Gastroesophageal sphincter (tissue), 4 donors: ENCODE results near the gene GRK3. TPM values are rescaled to one million over a fixed set of nuclear protein-coding genes. Genes with fewer than 3 reads are reported as not detected.
"Not testable (repeated sequence)": the region's sequence is repeated elsewhere in the genome, so short reads cannot be mapped to it uniquely, and the experiment has no call there.

Source experiments
- ATAC-seq: fragments of 150-250 bp; one replicate; pipeline ENCODE4 v1.9.1; 2016; ENCODE audit warnings: mild to moderate bottlenecking, moderate library complexity
- H3K27ac ChIP-seq, 4 donors: fragments of 200-600 bp; sonication (generic) in 3 of 4; 1 replicate in 3 of 4; 2 replicates in 1 of 4; pipeline ENCODE4 v1.5.1; 2016 to 2019
- H3K27me3 ChIP-seq: fragments of 200-600 bp; sonication (generic); one replicate; pipeline ENCODE4 v1.5.1; 2019
- H3K36me3 ChIP-seq, 2 donors: fragments of 200-600 bp; sonication (generic); one replicate each; pipeline ENCODE4 v1.5.1; 2019; ENCODE audit warnings: control low read depth in 1 of 2
- H3K4me1 ChIP-seq, 3 donors: fragments of 200-600 bp; sonication (generic); 1 replicate in 2 of 3; 2 replicates in 1 of 3; pipeline ENCODE4 v1.5.1; 2016 to 2019; ENCODE audit warnings: control low read depth in 2 of 3
- H3K4me3 ChIP-seq, 2 donors: fragments of 200-600 bp; sonication (generic); one replicate each; pipeline ENCODE4 v1.5.1; 2019; ENCODE audit warnings: mild to moderate bottlenecking in 1 of 2, moderate library complexity in 1 of 2
- H3K9me3 ChIP-seq, 3 donors: fragments of 200-600 bp; sonication (generic); one replicate each; pipeline ENCODE4 v1.5.1; 2017 to 2019; ENCODE audit warnings: control low read depth in 2 of 3
- EP300 ChIP-seq: sonication (generic); formaldehyde crosslinking; IDR thresholded peaks from one replicate; pipeline ENCODE4 v1.6.1; 2017; ENCODE audit warnings: antibody characterized with exemption, mild to moderate bottlenecking
- POLR2A ChIP-seq, 2 donors: fragments of 450-650 bp; IDR thresholded peaks; one replicate each; pipeline ENCODE4 v1.6.1; 2017; ENCODE audit warnings: antibody characterized with exemption in 2 of 2, mild to moderate bottlenecking in 2 of 2, moderate library complexity in 1 of 2
- POLR2AphosphoS5 ChIP-seq: sonication (generic); formaldehyde crosslinking; IDR thresholded peaks from one replicate; pipeline ENCODE4 v1.6.1; 2017; ENCODE audit warnings: antibody characterized with exemption
- WGBS, 2 donors: methylation state at CpG; one replicate each; pipeline ENCODE4 v1.1.5; 2018; ENCODE audit warnings: low coverage in 1 of 2; 5-methylcytosine and 5-hydroxymethylcytosine counted together
- total RNA-seq, 4 donors: library from RNA; depleted of rRNA; stranded (reverse); fragments of >200 nt; gene quantifications; one replicate each; pipeline ENCODE4 v1.1.0, GENCODE V29; 2016
- TF ChIP-seq, protein P1 (sequence below), 4 experiments: fragments of 200-600 bp in 2 of 4; fragments of 450-650 bp in 2 of 4; sonication (generic) in 1 of 4; IDR thresholded peaks; one replicate each; pipeline ENCODE4 v1.5.1; 2017 to 2019; ENCODE audit warnings: antibody characterized with exemption in 4 of 4, mild to moderate bottlenecking in 2 of 4, moderate library complexity in 2 of 4

Gene GRK3
- total RNA-seq, 4 donors from 2014 or later: 3.9 to 7.8 (median 4.5) TPM

DNA sequence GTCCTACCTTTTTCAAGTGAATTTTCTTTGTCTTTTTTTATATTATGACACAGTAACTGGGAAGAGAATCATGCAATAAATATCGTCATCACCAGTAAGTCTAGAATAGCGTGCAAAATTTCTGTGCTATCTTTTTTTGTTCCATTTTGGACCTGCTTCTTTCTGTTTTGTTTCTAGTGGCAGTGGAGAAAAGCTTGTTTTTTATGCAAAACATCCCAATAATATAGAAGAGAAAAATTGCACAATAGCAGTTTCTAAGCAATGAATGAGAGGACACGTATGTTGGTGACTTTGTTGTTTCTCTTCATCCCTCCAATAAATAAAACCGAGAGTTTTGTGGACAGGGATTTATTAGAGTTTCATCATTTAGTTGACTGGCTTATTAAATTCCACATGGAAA, 10.3 kb downstream of the GRK3 start:
- H3K27ac ChIP-seq: no peak overlapping the region
- no peaks in the 10 kb centered on the region for H3K4me1 ChIP-seq
- no peak overlapping the region for H3K4me3 ChIP-seq
- H3K9me3 ChIP-seq: no peaks in the 10 kb centered on the region
- H3K27me3 ChIP-seq: no peaks in the 10 kb centered on the region
- 91 to 94% methylated on average over 4 of the region's 4 CpGs for WGBS, 2 donors
- no peak for TF ChIP-seq POLR2AphosphoS5
- no peak for TF ChIP-seq POLR2A (IDR thresholded peaks at IDR 0.05)
- TF ChIP-seq EP300: no peak
- TF ChIP-seq, protein P1, sequence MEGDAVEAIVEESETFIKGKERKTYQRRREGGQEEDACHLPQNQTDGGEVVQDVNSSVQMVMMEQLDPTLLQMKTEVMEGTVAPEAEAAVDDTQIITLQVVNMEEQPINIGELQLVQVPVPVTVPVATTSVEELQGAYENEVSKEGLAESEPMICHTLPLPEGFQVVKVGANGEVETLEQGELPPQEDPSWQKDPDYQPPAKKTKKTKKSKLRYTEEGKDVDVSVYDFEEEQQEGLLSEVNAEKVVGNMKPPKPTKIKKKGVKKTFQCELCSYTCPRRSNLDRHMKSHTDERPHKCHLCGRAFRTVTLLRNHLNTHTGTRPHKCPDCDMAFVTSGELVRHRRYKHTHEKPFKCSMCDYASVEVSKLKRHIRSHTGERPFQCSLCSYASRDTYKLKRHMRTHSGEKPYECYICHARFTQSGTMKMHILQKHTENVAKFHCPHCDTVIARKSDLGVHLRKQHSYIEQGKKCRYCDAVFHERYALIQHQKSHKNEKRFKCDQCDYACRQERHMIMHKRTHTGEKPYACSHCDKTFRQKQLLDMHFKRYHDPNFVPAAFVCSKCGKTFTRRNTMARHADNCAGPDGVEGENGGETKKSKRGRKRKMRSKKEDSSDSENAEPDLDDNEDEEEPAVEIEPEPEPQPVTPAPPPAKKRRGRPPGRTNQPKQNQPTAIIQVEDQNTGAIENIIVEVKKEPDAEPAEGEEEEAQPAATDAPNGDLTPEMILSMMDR (IDR thresholded peaks at IDR 0.05): no peak
- H3K36me3 ChIP-seq: no peaks in the 10 kb centered on the region
- no peak for ATAC-seq

DNA sequence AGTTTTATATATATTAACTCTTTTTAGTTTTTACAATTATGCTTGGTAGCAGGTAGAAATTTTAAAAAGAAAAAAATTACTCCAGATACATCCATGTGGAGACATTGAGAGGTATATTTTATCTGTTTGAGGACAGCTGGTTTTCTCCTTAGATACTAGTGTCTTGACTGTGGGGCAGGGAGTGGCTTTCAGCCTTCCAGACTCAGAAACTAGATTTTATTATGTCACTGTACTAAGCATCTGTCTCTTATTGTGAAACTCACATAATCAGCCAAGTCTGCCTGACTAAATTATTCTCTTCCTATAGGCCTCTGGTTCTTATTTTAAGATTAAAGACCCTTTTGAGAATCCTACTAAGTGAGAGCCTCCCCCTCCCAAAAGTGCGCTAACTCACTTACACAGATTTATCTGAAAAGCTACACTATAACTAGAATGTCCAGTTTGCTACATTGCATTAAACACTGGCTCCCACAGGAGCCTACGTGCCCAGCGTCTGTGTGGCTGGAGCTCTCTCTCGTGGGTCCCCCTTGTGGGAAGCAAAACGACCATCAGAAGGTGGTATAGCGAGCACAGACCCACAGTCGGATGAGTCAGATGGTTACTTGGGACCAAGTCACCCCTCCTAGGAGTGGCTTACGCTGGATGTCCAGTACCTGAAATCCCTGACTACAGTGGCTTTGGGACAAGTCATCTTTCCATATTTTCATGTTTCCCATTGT, 11.4 kb downstream of the GRK3 start:
- H3K27me3 ChIP-seq, H3K27ac ChIP-seq, H3K4me1 ChIP-seq, H3K36me3 ChIP-seq, H3K4me3 ChIP-seq, H3K9me3 ChIP-seq, ATAC-seq: not testable (repeated sequence)
- 84 to 100% methylated on average over 2 to 6 of the region's 8 CpGs for WGBS, 2 donors

DNA sequence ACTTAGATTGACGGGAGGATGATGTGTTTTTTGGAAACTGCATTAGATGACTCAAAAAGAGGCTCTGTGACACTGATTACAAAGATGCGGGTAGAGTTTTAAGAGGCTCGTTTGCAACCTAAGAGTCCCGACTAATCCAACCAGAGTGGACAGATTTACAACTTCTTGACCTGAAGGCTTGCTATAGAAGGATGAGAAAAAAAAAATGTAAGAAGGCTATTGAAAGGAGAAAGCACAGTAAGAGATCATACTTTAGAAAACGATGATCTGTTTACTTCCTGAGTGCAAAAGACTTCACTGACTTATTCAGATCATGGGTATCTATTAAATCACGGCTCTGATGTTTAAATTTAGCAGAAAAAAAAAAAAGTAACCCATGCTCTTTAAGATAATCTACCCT, 17.0 kb downstream of the GRK3 start:
- not testable (repeated sequence) for H3K36me3 ChIP-seq, H3K4me3 ChIP-seq, H3K27ac ChIP-seq, H3K9me3 ChIP-seq, H3K27me3 ChIP-seq, ATAC-seq, H3K4me1 ChIP-seq
- 0 to 32% methylated on average over 1 to 3 of the region's 6 CpGs for WGBS, 2 donors

DNA sequence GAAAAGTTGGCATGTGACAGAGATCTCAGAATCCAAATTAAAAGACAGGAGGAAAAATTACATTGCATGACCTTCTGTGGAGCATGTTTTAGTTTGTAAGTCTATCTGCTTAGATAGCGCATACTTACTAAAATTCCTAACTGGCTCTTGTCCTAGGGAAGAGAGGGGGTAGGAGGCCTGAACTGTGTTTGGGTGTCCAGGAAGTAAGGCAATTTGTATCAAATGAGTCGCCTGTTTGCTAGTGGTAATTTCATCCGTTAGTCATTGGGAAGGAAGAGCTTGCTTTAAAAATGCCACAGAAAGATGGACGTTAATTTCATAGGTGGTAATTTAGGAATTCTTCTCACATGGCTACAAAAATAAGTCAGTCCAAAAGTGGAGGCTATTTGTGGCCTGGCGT, 18.5 kb downstream of the GRK3 start:
- TF ChIP-seq POLR2A (IDR thresholded peaks at IDR 0.05) (no peak), EP300 (no peak), POLR2AphosphoS5 (no peak)
- TF ChIP-seq, protein P1 (IDR thresholded peaks at IDR 0.05): no peak
- no peak for ATAC-seq
- no peaks in the 10 kb centered on the region for H3K27me3 ChIP-seq
- no peaks in the 10 kb centered on the region for H3K36me3 ChIP-seq
- no peak overlapping the region for H3K27ac ChIP-seq
- no peak overlapping the region for H3K4me3 ChIP-seq
- 14 to 18% methylated on average over 4 to 5 of the region's 5 CpGs for WGBS, 2 donors
- H3K9me3 ChIP-seq: no peaks in the 10 kb centered on the region
- peaks cover 0 to 9% (median 0%) of the 10 kb centered on the region in 3 donors for H3K4me1 ChIP-seq

DNA sequence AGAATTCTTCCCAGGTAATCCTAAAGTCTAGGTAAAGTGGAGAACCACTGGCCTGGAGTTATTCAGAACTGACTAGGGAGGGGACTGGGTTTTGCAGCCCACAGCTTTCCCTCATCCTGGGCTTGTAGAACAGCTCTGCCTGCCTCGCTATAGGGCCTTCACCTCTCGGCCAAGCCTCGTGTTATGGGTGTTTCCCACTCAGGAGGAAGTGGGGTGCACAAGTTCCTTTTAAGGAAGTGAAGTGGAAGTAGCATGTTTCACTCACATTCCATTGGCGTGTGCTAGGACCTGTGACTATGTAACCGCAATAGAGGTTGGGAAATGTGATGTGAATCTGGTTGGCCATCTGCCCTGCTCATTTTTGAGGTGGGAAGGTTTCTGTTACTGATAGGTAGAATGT, 20.5 kb downstream of the GRK3 start:
- H3K9me3 ChIP-seq, H3K27me3 ChIP-seq, H3K4me1 ChIP-seq, H3K27ac ChIP-seq, ATAC-seq, H3K36me3 ChIP-seq, H3K4me3 ChIP-seq: not testable (repeated sequence)
- WGBS, 2 donors: 79 to 86% methylated on average over 2 to 5 of the region's 5 CpGs

DNA sequence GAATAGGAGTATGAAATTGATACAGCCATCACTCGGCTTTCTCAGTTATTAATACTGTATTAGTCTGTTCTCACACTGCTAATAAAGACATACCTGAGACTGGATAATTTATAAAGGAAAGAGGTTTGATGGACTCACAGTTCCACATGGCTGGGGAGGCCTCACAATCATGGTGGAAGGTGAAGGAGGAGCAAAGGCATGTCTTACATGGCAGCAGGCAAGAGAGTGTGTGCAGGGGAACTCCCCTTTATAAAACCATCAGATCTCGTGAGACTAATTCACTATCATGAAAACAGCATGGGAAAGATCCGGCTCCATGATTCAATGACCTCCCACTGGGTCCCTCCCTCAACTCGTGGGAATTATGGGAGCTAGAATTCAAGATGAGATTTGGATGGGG, 25.2 kb downstream of the GRK3 start:
- H3K4me3 ChIP-seq, ATAC-seq, H3K36me3 ChIP-seq, H3K27me3 ChIP-seq, H3K9me3 ChIP-seq, H3K4me1 ChIP-seq, H3K27ac ChIP-seq: not testable (repeated sequence)
- WGBS, 2 donors: 85 to 86% methylated on average over 4 of the region's 4 CpGs

DNA sequence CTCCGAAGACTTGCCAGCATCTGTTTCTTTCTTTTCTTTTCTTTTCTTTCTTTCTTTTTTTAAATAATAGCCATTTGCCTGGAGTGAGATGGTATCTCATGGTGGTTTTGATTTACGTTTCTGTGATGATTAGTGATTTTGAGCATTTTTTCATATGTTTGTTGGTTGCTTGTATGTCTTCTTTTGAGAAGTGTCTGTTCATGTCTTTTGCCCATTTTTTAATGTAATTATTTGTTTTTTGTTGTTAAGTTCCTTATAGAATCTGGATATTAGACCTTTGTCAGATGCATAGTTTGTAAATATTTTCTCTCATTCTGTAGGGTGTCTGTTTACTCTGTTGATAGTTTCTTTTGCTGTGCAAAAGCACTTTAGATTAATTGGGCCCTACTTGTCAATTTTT, 28.8 kb downstream of the GRK3 start:
- H3K27ac ChIP-seq, H3K4me3 ChIP-seq, ATAC-seq, H3K36me3 ChIP-seq, H3K9me3 ChIP-seq, H3K27me3 ChIP-seq, H3K4me1 ChIP-seq: not testable (repeated sequence)
- 86 to 87% methylated on average over 2 of the region's 2 CpGs for WGBS, 2 donors

DNA sequence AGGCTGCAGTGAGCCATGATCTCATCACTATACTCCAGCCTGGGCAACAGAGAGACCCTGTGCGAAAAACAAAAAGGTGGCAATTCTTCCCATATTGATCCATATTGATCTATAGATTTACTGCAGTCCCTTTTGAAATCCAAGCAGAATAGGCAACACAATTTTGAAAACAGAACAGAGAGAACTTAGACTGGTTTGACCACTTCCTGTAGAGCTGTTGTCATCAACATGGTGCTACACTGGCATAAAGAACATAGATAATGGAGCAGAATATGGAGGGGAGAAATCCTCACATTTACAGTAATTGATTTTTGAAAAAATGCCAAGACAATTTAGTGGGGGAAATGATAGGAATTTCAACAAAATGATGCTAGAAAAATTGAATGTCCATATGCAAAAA, 34.1 kb downstream of the GRK3 start:
- TF ChIP-seq EP300 (no peak), POLR2A (IDR thresholded peaks at IDR 0.05) (no peak), POLR2AphosphoS5 (no peak)
- TF ChIP-seq, protein P1 (IDR thresholded peaks at IDR 0.05): no peak
- no peak overlapping the region for H3K27ac ChIP-seq
- no peak for ATAC-seq
- H3K9me3 ChIP-seq: no peaks in the 10 kb centered on the region
- H3K36me3 ChIP-seq: no peaks in the 10 kb centered on the region
- 100% methylated on average over 1 of the region's 1 CpG for WGBS, 2 donors
- H3K27me3 ChIP-seq: no peaks in the 10 kb centered on the region
- no peak overlapping the region for H3K4me3 ChIP-seq
- no peaks in the 10 kb centered on the region for H3K4me1 ChIP-seq
